ENCODE results near the gene SH3TC2. TPM values are rescaled to one million over a fixed set of nuclear protein-coding genes. Genes with fewer than 3 reads are reported as not detected.

Gene SH3TC2
- total RNA-seq, 1 donor from 2014 or later = 0.21 TPM

DNA sequence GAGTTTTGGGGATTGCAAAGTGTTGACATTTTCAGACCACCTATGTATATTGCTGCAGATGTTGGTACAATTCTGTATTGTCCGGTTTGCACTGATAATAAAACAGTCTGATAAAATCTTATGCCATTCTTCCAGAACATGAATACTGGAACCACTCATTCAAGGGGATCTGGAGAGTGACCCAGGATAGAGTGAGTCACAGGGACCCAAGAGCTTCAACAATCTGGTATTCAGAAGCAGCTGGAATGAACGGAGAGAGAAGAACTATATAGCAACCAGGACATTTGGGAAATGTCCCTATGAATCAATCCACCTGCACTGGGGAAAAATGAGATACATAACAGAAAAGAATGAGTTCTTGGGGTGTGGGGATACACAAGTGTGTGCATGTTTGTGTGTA, 73.3 kb downstream of the SH3TC2 start:
- no peak overlapping the region for H3K27ac ChIP-seq
- intact Hi-C loops (cut with DNase I) = no loop called here
- no peaks in the 10 kb centered on the region for H3K36me3 ChIP-seq
- H3K27me3 ChIP-seq = no peaks in the 10 kb centered on the region
- no peaks in the 10 kb centered on the region for H3K4me1 ChIP-seq
- H3K9me3 ChIP-seq = no peaks in the 10 kb centered on the region
- no peak overlapping the region for H3K4me3 ChIP-seq
- no peak for DNase-seq (ENCODE audit: low spot score in 2 of 2)
- TF ChIP-seq, protein P1, sequence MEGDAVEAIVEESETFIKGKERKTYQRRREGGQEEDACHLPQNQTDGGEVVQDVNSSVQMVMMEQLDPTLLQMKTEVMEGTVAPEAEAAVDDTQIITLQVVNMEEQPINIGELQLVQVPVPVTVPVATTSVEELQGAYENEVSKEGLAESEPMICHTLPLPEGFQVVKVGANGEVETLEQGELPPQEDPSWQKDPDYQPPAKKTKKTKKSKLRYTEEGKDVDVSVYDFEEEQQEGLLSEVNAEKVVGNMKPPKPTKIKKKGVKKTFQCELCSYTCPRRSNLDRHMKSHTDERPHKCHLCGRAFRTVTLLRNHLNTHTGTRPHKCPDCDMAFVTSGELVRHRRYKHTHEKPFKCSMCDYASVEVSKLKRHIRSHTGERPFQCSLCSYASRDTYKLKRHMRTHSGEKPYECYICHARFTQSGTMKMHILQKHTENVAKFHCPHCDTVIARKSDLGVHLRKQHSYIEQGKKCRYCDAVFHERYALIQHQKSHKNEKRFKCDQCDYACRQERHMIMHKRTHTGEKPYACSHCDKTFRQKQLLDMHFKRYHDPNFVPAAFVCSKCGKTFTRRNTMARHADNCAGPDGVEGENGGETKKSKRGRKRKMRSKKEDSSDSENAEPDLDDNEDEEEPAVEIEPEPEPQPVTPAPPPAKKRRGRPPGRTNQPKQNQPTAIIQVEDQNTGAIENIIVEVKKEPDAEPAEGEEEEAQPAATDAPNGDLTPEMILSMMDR (IDR thresholded peaks at IDR 0.05) = no peak

DNA sequence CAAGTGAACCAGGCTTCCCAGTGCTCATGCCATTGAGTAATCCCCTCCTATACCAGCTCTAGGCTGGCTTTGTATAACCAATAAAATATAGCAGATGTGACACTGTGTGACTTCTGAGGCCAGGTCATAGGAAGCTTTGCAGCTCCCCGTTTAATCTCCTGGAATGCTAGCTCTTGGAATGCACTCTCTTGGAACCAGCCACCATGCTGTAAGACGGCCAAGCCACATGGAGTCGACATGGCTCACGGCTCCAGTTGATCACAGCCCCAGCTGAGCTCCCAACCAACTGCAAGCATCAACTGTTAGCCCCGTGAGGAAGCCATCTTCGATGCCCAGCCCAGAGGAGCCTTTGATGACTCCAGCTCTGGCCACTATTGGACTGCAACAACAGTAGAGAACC, 74.5 kb downstream of the SH3TC2 start:
- no peaks in the 10 kb centered on the region for H3K4me1 ChIP-seq
- no peaks in the 10 kb centered on the region for H3K36me3 ChIP-seq
- no peaks in the 10 kb centered on the region for H3K9me3 ChIP-seq
- H3K27me3 ChIP-seq = no peaks in the 10 kb centered on the region
- H3K4me3 ChIP-seq = no peak overlapping the region
- intact Hi-C loops (cut with DNase I) = no loop called here
- no peak overlapping the region for H3K27ac ChIP-seq
- DNase-seq (ENCODE audit: low spot score in 2 of 2) = no peak
- TF ChIP-seq, protein P1 (IDR thresholded peaks at IDR 0.05) = no peak

DNA sequence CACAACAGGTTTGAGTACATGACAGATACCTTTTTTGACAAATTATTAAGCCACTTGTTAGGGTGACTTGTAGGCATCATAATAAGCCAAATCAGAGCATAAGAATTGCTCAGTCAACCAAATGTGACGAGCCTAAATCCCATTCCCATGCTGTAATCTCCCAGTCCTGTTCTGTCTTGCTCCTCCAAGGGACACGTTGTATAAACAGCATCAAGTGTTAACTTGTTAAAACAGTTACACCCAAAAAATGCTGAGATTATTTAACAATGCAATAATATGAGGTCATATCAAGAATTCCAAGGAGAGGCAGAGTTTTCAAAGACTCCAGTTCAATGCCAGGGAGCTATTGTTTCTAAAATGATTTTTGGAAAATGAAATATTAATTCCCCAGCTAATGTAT, 76.2 kb downstream of the SH3TC2 start:
- Histone ChIP-seq H3K27ac (no peak overlapping the region), H3K4me1 (no peaks in the 10 kb centered on the region), H3K36me3 (no peaks in the 10 kb centered on the region), H3K9me3 (no peaks in the 10 kb centered on the region), H3K4me3 (no peak overlapping the region), H3K27me3 (no peaks in the 10 kb centered on the region)
- DNase-seq (ENCODE audit: low spot score in 2 of 2) = no peak
- intact Hi-C loops (cut with DNase I) = no loop called here
- TF ChIP-seq, protein P1 (IDR thresholded peaks at IDR 0.05) = no peak

DNA sequence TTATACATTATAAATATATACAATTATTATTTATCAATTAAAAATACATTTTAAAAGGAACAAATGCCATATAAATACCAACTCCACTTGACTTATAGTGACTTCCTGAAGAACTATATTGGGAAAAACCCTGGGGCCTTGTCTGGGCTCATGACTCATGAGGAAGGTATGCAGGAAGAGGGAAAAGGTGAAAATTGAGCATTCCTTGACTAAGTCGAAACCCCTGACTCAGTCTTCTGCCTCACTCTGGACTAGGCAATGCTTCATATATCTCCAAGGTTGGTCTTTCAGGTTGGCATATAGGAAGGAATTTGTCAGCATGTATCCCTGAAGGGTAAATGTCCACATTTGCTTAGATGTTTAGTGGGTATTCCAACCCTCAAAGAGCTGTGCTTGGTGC, 78.5 kb downstream of the SH3TC2 start:
- Histone ChIP-seq H3K36me3 (no peaks in the 10 kb centered on the region), H3K27ac (no peak overlapping the region), H3K27me3 (no peaks in the 10 kb centered on the region), H3K4me1 (no peaks in the 10 kb centered on the region), H3K9me3 (no peaks in the 10 kb centered on the region), H3K4me3 (no peak overlapping the region)
- TF ChIP-seq, protein P1 (IDR thresholded peaks at IDR 0.05) = no peak
- intact Hi-C loops (cut with DNase I) = no loop called here
- DNase-seq (ENCODE audit: low spot score in 2 of 2) = no peak

DNA sequence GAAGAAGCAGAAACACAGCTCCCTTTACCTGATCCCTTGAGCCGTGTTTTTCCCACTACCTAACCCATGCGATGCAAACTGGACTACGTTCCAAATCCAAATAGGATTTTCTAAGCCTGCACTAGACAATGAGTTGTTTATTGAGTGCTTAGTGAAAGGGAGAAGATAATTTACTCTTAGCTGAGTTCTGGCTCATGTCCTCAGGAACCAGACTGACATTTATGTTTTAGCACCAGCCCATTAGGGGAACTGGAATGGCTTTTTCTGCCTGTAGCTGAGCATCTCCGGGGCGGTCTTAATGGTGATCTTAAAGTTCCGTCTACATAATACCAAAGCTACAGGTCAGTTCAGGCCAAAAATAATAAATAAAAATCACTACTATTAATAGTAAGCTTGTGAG, 81.5 kb downstream of the SH3TC2 start:
- TF ChIP-seq, protein P1 (IDR thresholded peaks at IDR 0.05) = no peak
- intact Hi-C loops (cut with DNase I) = no loop called here
- no peaks in the 10 kb centered on the region for H3K27me3 ChIP-seq
- H3K9me3 ChIP-seq = no peaks in the 10 kb centered on the region
- H3K4me1 ChIP-seq = no peaks in the 10 kb centered on the region
- H3K4me3 ChIP-seq = no peak overlapping the region
- no peak overlapping the region for H3K27ac ChIP-seq
- no peak for DNase-seq (ENCODE audit: low spot score in 2 of 2)
- H3K36me3 ChIP-seq = no peaks in the 10 kb centered on the region

DNA sequence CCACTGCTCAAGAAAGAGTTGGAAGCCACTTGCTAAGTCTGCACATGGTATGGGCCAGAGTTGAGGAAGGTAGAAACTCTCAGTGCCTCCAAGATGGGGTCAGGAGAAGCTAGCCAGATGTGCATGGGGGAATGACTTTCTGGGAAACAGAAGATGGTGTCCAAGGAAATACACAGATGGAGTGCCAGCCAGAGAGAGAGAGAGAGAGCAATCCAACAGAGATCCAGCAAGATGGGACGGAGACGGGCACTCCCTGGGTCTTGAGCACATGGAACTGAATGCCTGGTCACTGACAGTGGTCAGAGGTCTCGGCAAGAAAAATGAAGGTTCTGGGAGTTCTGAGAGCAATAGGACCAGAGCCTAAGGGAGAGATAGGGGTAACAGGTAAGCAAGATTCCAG, 82.1 kb downstream of the SH3TC2 start:
- no peaks in the 10 kb centered on the region for H3K27me3 ChIP-seq
- intact Hi-C loops (cut with DNase I) = no loop called here
- TF ChIP-seq, protein P1 (IDR thresholded peaks at IDR 0.05) = no peak

More for the DNA sequence above, 82.1 kb downstream of the SH3TC2 start:
- DNase-seq (ENCODE audit: low spot score in 2 of 2) = no peak
- Histone ChIP-seq H3K27ac (no peak overlapping the region), H3K4me1 (no peaks in the 10 kb centered on the region), H3K36me3 (no peaks in the 10 kb centered on the region), H3K4me3 (no peak overlapping the region), H3K9me3 (no peaks in the 10 kb centered on the region)

All from ascending aorta (tissue), 2 donors.